Cerebellar nuclear complex (tissue), 1 donor: ENCODE data around the gene SAMD4A.
A peak's percentile ranks its signal among the peaks of the same experiment; 100 is the strongest.

Experiments
- DNase-seq, 2 experiments: peaks; one replicate each; lab custom pipeline; 2025; lab: John Stamatoyannopoulos, UW

The SAMD4A gene

DNA sequence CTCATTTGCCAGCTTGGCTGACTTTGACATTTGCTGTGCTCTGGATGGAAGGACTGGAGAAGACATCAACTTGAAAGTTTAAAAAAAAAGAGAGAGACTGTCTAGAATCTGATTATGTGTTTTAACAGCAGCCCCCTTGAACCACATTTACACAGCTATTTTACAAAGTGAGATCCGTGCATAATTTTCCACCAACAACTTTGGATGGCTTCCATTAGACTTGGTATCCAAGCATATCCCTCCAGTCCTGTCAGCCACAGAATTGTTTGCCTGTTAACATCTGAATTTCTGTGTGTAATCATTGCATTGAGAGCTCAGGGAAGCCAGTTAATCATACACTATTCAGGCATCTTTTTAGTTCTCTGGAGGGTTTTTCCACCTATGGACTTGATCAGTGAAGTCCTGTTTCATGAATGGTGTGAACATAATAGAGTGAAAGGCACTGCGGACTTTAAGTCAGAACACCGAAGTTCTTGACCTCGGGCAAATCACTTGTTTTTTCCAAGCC lies 93.7 kb downstream of the SAMD4A start:
- no peak for DNase-seq

- DNase-seq, result no peak
Observed at GRCh38 chr14:54662491-54663133, 95.7 kb downstream of the SAMD4A start.

GRCh38 chr14:54664961-54665360 lies 98.0 kb downstream of the SAMD4A start:
- DNase-seq, result no peak

DNA sequence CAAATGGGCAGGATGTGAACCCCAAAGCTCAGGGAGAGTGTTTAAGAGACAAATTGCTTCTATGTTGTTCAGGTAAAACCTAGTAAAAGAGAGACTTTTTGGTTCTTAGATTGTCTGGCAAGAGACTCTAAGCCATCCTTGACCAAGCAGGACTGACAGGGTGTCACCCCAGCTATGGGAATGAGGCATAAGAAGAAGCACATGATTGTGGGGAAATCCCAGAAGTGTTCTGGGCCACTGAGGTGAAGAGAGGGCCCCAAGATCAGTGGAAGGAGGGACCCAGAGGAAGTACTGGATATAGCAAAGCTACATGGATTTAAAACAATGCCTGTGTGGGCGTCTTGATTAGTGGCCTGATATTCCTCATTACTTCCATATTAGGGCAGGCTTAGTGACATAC lies 99.0 kb downstream of the SAMD4A start:
- no peak for DNase-seq

- DNase-seq, result no peak
Observed at GRCh38 chr14:54667026-54667744, 100.3 kb downstream of the SAMD4A start.

GRCh38 chr14:54667764-54668163 lies 100.8 kb downstream of the SAMD4A start:
- DNase-seq, result no peak

GRCh38 chr14:54669721-54670561 lies 103.0 kb downstream of the SAMD4A start:
- no peak for DNase-seq

DNA sequence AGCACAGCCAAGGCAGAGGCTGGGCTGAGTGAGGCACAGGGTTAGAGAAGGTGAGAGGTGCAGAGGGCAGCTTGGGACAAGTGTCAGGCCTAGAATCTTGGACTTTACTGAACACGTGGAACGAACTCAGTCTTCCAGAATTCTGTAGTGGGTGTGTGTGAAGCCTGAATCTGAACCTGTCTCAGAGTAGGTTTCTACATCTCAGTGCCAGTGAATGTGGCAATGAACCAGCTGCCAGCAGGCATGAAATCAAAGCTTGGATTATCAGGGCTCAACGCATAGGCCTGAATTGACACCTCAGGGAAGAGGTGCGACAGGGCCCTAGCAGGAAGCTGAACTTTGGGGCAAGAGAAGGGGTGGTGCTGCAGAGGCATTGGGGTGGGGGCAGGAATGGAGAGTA lies 104.6 kb downstream of the SAMD4A start:
- no peak for DNase-seq

GRCh38 chr14:54672181-54672580 lies 105.3 kb downstream of the SAMD4A start:
- no peak for DNase-seq

- no peak for DNase-seq
Observed at GRCh38 chr14:54672688-54673087, 105.8 kb downstream of the SAMD4A start.

GRCh38 chr14:54673193-54674045 lies 106.5 kb downstream of the SAMD4A start:
- DNase-seq, result peak in 1 of 2 experiments; percentile 11

- DNase-seq, result no peak
Observed at GRCh38 chr14:54674046-54674741, 107.3 kb downstream of the SAMD4A start.

DNA sequence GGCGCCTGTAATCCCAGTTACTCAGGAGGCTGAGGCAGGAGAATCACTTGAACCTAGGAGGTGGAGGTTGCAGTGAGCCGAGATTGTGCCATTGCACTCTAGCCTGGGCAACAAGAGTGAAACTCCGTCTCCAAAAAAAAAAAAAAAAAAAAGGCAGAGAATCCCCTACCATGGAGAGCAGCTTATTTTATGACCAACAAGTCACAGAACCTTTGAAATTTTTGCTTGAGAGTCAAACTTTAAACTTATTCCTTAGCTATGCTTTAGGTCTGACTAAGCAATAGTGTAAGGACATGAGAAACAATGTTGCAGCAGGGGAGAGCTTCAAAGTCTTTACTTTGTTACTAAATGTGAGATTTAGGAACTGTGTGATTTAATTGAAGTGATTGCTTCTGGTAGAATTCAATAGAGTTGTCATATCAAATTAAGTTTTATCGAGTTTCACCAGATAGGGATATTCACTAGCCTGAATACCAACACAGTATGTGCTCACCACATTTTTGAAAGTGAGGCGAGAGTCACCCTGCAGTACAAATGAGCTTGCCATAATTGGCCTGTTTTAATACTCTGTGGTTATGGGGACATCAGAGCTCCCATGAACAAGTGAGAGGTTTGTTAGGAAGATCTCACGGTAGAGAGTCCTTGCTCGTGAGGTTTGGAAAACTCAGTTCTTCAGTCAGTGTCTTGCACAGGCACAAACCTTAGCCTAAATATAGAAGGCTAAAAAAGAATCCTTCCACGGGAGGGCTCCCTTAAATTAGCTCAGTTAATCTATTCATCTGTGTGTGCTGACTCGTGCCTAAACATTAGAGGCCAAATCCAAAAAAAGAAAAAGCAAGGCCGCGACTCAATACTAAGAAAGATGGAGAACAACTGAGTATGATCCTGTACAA lies 108.6 kb downstream of the SAMD4A start:
- DNase-seq, result no peak

- DNase-seq, result no peak
Observed at GRCh38 chr14:54676812-54677708, 110.1 kb downstream of the SAMD4A start.

- no peak for DNase-seq
Observed at GRCh38 chr14:54680651-54681050, 113.7 kb downstream of the SAMD4A start.

DNA sequence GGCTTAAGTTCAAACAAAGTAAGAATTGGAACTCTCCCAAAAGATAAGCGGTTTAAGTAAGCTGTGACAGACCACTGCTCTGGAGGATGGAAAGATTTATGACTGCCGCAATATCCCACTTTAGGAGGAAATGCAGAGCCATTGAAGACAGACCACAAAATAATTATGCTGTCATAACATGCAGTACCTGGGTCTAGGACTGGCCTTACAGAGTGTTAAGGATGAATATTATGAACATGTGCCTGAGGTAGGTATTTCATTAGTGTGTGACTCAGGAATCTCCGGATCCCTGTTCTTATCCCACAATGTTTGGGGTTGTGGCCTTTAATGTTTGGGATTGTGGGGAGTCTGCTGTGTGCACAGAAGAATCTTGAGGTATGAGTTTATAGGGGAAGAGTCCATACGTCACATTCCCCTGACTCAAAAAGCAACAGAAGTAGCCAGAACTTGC lies 114.9 kb downstream of the SAMD4A start:
- no peak for DNase-seq

DNA sequence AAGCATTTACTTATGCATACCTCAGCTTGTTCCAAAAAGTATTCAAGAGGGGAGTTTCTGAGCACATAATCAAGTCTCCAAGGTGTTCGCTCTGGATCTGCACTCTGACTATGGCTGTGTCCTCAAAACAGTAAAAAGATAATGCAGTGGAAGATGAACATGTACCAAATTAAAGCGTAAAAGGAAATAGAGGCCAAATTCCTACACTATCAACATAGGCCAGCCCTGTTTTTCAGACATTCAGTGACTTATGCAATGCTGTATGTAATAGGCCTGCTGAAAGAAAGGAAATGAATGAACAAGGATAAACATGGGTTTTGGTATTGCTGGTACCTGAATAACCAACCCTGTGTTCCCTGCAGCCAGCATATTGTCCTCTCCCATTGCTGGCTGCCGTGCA lies 115.7 kb downstream of the SAMD4A start:
- DNase-seq, result no peak

GRCh38 chr14:54683882-54684794 lies 117.2 kb downstream of the SAMD4A start:
- no peak for DNase-seq
